NCI-H2196 treated with DMSO at 0.1 percent for 48 hours (cell line): ENCODE results near the gene MT1X.
"Not testable (repeated sequence)": the region's sequence is repeated elsewhere in the genome, so short reads cannot be mapped to it uniquely, and the experiment has no call there.

Experiments
- DNase-seq: peaks from one replicate; lab custom pipeline; 2025; ENCODE audit not compliant: unreplicated experiment; lab: John Stamatoyannopoulos, UW

MT1X gene

GRCh38 chr16:56653218-56653617, 29.1 kb upstream of the MT1X start:
- DNase-seq: no peak

DNA sequence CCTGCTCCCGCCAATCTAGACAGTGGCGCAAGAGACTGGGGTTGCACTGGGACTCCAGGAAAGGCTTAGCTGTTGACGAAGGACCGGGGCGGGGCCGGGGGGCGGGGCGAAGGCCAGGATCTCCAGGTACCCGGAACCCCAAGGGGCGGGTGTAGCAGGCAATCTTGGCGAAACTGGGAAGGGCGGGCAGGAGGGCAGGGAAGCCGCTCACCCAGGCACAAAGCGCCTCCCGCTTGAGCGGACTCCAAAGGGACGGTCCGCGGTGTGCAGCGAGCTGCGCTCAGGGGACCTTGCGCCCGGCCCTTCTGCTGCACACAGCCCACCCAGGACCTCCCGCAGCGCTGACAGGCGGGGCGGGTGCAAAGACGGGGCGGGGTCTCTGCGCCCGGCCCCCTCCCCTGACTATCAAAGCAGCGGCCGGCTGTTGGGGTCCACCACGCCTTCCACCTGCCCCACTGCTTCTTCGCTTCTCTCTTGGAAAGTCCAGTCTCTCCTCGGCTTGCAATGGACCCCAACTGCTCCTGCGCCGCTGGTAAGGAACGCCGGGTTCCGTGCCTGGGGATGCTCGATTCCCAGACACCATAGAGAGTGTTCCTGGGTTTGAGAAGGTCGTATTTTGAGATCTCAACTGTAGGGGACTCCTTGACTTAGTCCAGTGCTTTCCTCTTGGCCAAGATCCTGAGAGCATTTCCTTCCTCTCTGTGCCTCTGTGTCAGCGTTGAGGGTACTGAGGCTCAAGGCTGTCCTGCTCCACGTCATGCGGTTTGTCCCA, 24.5 kb upstream of the MT1X start, which contains the start of gene MT1F:
TSS of gene MT1F (plus strand) at position 405 of the 772 bp plus-strand sequence. CDS start at position 505, 100 bp downstream.
- no peak for DNase-seq

DNA sequence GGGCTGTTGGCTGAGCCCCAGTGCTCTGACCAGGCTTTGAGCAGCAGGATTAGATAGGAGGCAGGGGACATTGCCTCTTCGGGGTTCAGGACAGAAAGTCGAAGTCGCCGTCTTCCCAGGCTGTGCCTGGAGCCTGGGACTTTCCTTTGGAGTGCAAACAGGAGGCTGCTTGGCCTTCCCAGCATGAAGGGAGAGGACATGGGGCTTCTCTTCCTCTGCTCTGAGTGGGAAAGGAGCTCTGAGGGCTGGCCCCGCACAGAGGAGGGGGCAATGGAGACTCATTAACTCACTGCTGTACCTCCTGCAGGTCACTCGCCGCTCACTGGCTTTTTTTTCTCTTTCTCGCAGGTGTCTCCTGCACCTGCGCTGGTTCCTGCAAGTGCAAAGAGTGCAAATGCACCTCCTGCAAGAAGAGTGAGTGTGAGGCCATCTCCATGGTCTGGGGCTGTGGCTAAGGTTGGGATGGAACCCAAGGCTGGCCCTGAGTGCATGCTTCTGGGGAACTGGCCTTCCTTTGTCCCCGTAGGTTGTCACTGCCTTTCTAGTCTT, 23.9 kb upstream of the MT1X start:
- no peak for DNase-seq

DNA sequence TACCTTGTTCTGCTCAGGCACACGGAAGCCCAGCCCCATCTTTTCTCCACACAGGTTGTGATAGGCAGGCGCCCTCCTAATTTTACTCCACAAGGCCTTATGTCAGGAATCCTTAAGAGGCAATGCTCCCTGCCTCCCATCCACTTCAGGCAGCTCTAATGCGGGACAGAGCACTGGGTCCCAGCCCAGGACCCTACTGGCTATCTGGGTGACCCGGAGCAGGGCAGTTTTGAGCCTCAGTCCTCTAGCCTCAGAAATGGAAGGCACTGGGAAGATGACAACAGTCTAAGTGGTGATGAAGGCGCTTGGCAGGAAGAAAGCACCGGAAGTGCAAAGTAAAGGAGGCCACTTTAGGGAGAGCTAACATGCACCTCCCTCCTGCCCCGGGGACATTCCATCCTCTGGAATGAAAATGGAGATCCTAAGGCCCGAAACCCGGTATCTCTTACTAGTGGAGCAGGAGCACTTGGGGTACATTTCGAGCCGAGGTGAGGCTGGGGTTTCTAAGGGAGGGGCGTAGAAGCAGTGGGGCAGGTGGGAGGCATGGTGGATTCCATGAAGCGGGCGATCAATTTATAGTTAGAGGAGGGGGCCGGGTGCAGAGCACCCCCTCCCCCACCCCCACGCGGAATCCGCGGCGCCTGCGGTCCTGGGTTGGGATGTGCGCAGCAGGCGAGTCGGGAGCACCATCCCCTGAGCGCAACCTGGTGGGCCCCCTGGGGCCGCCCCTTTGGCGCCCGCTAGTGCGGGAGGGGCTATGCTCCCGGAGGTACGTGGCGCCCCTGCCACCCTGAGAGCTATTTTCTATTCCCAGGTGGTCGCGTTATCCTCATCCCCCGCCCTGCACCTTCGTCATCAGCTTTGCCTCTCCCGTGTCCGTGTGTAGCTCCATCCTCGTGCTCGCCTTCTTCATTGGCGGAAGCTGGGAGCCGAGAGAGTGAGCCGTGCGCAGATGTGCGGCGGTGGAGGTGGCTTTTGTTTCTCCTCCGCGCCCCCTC, 19.6 kb upstream of the MT1X start:
- DNase-seq: no peak

- DNase-seq: no peak
Observed at GRCh38 chr16:56664506-56664905, 17.8 kb upstream of the MT1X start.

DNA sequence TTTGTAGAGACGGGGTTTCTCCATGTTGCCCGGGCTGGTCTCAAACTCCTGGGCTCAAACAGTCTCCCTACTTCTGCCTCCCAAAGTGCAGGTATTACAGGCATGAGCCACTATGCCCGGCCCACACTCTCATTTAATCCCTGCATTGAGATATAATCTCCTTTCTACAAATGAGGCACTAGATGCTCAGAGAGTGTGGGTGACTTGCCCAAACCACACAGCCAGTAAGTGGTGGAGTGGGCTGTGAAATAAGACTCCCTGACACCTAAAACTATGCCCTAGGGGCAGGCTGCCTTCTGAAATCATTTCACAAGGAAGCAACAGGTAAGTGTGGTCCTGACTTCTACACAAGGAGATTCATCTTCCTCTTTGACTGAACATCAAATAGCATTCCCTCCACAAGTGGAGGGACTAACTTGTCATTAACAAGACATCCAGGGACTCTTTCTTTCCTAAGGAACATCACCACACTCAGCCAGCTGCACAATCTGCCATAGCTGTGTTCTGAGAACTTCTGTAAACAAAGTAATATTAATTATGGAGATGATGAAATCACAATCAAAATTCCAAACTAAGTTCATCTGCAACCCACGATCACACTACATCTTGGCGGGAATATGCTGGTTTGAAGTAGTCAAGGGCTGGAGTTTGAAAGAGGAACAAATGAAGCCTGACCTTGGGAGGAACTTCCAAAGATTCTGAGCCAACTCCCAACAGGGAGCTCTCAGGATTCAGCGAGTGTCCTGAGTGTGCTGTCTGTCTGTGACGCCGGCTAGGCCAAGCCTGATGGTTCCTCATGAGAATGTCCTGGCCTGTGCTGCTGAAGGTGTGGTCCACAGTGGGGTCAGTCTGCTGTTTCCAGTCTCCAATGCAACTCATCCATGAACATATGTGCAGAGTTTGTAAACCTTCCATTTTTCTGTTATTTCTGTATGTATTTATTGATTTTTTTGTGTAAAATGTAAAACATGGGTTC, 16.7 kb upstream of the MT1X start:
- not testable (repeated sequence) for DNase-seq

GRCh38 chr16:56667581-56668571, 14.4 kb upstream of the MT1X start, which contains the start of gene MT1G:
TSS of gene MT1G (minus strand) at chr16:56668065. CDS start at chr16:56667993, 72 bp downstream.
- no peak for DNase-seq

DNA sequence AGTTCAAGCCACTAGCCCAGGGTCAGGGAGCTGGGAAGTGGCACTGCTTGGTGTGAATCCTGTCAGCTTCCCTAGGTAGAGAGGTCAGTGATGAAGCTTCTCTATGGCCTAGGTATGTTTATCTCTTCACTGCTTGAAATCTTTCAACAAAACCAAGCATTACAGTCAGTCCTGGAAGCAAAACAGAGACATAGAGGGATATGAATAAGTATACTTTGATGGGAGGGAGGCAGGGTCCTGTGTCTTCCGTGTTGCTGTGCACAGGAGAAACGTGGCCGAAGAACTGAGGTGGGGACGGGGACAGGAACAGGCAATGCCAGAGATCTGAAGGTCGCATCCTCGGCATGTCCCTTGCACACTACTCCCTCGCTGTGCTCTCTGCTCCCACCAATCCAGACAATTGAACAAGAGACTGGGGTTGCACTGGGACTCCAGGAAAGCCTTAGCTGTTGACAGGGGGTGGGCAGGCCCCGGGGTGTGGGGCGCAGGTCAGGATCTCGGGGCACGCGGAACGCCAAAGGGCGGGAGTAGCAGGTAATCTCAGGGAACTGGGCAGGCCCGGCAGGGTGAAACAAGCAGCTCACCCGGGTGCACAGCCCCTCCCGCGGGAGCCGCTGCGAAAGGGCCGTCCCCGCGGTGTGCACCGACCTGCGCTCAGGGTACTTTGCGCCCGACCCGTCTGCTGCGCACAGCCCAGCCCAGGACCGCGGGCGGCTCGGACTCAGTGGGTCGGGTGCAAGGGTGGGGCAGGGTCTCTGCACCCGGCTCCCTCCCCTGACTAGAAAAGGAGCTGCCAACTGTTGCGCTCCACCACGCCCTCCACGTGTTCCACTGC, 13.0 kb upstream of the MT1X start, which contains the start of gene MT1H:
TSS of gene MT1H (plus strand) at position 810 of the 835 bp plus-strand sequence. CDS start 71 bp downstream, outside the sequence.
- no peak for DNase-seq

- no peak for DNase-seq
Observed at GRCh38 chr16:56669840-56670619, 12.2 kb upstream of the MT1X start.

- DNase-seq: no peak
Observed at GRCh38 chr16:56670620-56670934, 11.7 kb upstream of the MT1X start.

GRCh38 chr16:56671691-56672090, 10.6 kb upstream of the MT1X start:
- DNase-seq: not testable (repeated sequence)

DNA sequence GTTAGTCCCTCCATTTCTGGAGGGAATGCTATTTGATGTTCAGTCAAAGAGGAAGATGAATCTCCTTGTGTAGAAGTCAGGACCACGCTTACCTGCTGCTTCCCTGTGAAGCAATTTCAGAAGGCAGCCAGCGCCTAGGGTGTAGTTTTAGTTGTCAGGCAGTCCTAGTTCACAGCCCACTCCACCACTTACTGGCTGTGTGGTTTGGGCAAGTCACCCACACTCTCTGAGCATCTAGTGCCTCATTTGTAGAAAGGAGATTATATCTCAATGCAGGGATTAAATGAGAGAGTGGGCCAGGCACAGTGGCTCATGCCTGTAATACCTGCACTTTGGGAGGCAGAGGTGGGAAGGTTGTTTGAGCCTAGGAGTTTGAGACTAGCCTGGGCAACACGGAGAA, 10.1 kb upstream of the MT1X start:
- not testable (repeated sequence) for DNase-seq

GRCh38 chr16:56672761-56673536, 9.3 kb upstream of the MT1X start:
- DNase-seq: no peak

- no peak for DNase-seq
Observed at GRCh38 chr16:56673921-56674320, 8.3 kb upstream of the MT1X start.

GRCh38 chr16:56674570-56674969, 7.7 kb upstream of the MT1X start:
- DNase-seq: not testable (repeated sequence)

- DNase-seq: no peak
Observed at GRCh38 chr16:56675685-56676210, 6.5 kb upstream of the MT1X start.
